LNCaP clone FGC (cell line): Measurements from ENCODE around the gene MAML2.

Experiments
- DNase-seq: peaks from one replicate; pipeline ENCODE4 v3.0.0-alpha.2; 2011; ENCODE audit warnings: low read depth
- H3K4me3 ChIP-seq: 2 replicates; pipeline ENCODE4 v1.5.1; 2011; ENCODE audit warnings: mild to moderate bottlenecking, low read depth, low read length, control low read depth
- CTCF ChIP-seq: IDR thresholded peaks from 2 replicates; pipeline ENCODE4 v1.5.1; 2012; ENCODE audit warnings: mild to moderate bottlenecking; ENCODE audit not compliant: control insufficient read depth, insufficient read depth; ENCODE audit errors: extremely low read depth

MAML2 gene

GRCh38 chr11:96218006-96218405 is 125.0 kb downstream of the MAML2 start:
- no peak for TF ChIP-seq CTCF
- H3K4me3 ChIP-seq, result no peak overlapping the region
- DNase-seq, result no peak

- TF ChIP-seq CTCF, result no peak
- H3K4me3 ChIP-seq, result no peak overlapping the region
- DNase-seq, result no peak
Measured at GRCh38 chr11:96217206-96217605, 125.8 kb downstream of the MAML2 start.

GRCh38 chr11:96215826-96216225 is 127.2 kb downstream of the MAML2 start:
- H3K4me3 ChIP-seq, result no peak overlapping the region
- no peak for DNase-seq
- no peak for TF ChIP-seq CTCF

GRCh38 chr11:96215110-96215782 is 127.7 kb downstream of the MAML2 start:
- no peak for TF ChIP-seq CTCF
- no peak overlapping the region for H3K4me3 ChIP-seq
- DNase-seq, result no peak

GRCh38 chr11:96214777-96215109 is 128.3 kb downstream of the MAML2 start:
- H3K4me3 ChIP-seq, result no peak overlapping the region
- DNase-seq, result no peak
- no peak for TF ChIP-seq CTCF

GRCh38 chr11:96213500-96213899 is 129.5 kb downstream of the MAML2 start:
- no peak for TF ChIP-seq CTCF
- no peak overlapping the region for H3K4me3 ChIP-seq
- no peak for DNase-seq

- TF ChIP-seq CTCF, result no peak
- no peak overlapping the region for H3K4me3 ChIP-seq
- no peak for DNase-seq
Measured at GRCh38 chr11:96211436-96211835, 131.6 kb downstream of the MAML2 start.
